ENCODE data around the gene ASPDH.

The ASPDH gene

DNA sequence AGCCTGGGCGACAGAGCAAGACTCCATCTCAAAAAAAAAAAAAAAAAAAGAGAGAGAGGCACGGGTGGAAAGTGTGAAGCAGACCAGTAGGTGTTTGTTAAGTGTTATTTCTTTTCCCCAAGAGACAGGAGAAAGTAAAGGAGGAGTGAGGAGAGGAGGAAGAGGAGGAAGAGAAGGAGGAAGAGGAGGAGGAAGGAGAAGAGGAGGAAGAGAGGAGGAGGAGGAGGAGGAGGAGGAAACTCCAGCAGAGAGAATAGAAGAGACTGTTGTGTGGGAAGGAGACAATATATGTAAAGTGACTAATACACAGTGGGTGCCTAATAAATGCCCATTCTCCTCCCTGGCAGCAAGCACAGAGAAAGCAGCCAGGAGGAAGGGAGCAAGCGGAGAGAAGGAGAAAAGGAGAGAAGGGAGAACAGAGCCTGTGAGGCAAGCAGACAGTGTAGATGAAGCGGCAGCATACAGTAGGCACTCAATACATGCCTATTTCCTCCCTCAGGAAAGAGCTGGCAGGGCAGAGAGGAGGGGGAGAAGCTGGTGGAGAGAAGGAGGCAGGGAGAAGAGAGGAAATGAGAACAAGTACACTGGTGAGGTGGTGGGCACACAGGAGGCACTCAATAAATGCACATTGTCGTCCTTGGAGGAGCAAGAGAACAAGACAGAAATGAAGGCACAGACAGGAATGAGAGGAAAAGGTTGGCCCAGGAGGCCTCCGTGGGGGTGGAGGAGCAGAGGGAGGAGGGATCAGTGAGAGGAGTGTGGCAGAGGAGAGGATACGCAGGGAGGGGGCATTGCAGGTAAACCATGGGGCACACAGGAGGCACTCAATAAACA is 19.3 kb downstream of the ASPDH start:
- no peak for DNase-seq

DNA sequence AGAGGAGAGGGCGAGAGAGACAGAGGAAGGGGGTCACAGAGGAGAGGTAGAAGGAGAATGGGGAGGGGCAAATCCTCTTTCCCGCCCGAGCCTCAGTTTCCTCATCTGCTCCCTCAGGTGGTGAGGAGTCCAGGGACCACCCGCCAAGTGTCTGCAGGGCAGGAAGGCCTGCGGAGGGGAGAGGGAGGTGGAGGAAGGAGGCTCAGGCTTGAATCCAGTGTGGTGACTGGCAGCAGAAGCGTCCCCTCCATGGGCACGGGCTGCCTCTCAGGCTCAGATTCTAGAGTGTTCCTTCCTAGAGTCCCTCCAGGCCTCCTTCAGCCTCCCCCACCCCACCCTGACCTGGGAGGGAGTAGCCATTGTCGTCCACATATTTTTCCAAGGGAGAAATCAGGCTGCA is 20.5 kb downstream of the ASPDH start:
- DNase-seq, result no peak

DNA sequence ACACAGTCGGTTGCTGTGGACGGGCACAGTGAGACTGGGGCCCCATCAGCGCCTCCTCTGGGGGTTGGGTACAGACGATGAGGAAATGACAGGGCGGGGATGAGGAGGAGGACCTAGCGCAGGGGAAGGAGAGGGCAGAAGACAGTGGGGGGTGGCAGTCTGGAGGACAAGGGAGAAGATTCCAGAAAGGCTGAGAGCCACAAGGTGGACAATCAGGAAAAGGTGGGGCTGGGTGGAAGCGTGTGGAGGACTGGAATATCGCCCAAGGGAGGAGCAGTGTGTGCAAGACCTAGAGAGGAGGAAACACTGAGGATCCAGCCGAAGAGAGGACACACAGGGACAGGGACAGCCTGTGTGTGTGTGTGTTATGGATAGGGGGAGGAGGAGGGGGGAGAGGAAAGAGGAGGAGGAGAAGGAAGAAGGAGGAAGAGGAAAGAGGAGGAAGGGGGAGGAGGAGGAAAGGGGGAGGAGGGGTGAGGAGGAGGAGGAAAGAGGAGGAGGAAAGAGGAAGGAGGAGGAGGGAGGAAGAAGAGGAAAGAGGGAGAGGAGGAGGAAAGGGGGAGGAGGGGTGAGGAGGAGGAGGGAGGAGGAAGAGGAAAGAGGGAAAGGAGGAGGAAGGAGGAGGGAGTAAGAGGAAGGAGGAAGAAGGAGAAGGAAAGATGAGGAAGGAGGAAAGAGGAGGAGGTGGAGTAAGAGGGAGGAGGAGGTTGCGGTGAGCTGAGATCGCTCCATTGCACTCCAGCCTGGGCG is 21.2 kb downstream of the ASPDH start:
- no peak for DNase-seq

DNA sequence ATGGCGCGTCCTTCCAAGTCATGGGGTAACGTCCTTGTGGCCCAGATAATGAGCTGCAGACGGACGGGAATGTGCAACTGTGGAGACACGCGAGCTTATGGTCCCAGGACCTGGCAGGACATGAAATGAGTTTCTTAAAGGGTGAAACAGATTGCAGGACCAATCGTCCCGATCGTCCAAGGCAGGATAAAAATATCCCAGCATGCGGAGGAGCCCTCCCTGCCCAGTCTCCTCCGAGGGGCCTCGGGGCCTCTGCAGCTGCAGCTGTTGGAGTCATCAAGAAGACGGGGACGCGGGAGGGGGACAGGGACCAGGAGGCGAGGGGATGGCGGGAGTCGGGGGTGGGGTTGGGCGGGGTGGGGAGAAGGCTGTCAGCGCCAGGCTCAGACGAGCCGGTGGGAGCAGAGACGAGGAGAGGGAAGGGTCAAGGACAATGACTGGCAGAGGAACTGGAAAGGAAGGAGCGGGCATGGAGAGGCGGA is 22.7 kb downstream of the ASPDH start:
- DNase-seq, result no peak

DNA sequence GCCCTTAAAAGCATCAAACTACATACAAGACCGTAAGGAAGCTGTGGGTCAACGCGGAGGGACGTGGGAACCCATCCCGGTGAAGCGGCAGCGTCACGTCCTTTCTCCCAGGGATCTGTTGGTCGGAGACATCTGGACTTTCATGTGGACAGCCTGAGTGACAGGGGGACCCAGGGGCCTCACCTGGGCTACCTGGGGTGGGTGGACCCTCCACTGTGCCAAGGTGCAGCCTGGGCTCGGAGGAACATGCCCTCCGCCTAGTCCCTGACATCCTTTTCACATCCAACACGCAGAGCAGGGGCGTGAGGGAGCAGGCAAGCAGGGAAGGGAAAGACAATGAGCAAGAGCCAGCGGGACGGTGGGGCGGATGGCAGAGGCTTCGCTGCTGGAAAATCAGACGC is 23.3 kb downstream of the ASPDH start:
- no peak for DNase-seq

DNA sequence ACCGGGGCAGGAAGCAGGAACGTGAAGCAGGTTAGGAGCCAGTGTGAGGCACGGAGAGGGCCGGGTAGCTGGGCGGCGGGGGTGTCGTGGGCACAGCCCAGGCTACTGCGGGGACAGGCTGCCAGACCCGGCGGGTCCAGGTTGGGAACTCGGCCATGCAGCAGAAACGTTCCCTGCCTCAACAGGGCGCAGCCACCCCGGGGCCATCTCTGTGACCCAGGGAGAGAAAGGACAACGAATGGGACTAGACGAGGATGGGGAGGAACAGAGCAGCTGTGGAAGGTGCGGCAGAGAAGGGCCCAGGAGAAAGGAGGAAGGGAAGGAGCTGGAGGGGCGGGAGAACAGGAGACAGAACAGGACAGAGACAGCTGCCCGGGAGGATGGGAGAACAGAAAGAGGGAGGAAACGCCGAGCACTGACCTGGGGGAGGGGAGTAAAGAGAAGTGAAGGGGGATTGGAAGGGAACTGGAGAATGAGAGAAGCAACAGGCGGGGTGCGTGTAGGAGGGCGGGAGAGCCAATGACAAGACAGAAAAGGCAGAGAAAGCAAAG is 24.2 kb downstream of the ASPDH start:
- no peak for DNase-seq

DNA sequence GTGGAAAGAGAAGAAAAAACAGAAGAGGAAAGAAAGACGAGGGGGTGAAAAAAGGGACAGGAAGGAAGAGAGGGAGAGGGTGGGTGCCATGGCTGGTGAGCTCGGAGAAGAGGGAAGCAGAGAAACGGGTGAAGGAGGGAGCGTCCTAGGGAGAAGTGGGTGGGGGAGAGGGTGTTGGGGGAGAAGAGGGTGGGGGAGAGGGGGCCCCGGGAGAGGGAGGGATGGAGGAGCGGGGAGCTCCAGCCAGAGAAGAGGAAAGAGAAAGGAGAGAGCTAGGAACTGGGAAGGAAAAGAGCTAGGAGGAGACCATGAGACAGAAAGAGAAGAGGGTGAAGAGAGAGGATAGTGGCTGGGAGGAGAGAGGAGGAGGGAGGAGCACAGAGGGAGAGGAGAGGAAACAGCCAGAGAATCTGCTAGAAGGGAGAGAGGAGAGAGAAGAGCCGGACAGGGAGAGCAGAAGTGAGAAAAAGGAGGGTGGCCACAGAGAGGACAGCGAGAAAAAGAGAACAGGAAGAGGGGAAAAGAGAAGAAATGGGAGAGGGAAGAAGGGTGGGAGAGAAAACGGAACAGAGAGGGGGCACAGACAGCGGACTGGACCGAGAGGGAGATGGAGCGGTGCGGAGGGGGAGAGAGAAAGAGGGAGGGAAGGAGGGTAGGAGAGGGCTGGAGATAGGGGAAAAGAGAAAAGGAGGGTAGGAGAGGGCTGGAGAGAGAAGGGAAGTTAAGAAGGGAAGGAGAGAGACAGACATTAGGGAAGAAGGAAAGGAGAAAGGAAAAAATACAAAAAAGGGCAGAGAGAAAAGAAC is 25.1 kb downstream of the ASPDH start:
- DNase-seq, result no peak

- no peak for DNase-seq
Observed at GRCh38 chr19:50486823-50487515, 26.7 kb downstream of the ASPDH start.

DNA sequence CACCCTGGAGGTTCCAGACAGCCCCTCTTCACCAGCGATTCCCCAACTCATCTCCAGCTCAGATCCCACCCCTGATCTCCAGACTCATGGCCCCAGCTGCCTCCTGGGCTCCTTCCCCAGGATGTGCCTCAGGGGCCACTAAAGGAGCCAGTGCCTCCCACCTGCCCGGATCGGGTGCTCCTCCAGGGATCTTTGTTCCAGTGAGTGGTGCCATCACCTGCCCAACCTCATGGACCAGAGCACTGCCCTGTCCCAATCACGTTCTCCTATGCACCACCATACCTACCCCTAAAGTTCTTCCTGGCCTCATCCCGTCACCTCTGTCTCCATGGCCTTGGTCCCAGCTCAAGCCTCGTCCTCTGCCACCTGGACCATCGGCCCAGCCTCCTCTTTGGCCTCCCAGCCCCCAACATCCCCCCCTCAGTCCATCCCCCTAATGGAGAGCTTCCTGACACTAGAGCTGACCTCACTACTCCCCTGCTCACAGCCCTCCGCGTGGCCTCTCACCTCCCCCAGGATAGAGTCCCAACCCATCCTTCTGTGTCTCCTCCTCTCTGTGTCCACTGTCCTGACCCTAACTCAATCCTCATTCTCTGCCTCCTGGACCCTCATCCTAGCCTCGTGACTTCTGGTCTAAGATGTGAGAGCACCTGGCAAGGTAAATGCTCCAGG is 28.3 kb downstream of the ASPDH start:
- no peak for DNase-seq

DNA sequence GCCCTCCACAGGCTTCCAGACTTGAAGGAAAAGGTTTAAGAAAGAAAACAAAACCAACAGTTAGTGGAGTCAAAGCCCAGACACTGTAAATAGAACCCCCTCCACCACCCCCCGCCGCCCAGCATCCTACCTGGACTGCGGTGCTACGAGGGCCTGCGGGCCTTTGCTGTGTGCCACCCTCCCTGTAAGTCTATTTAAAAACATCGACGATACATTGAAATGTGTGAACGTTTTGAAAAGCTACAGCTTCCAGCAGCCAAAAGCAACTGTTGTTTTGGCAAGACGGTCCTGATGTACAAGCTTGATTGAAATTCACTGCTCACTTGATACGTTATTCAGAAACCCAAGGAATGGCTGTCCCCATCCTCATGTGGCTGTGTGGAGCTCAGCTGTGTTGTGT is 30.8 kb downstream of the ASPDH start:
- no peak for DNase-seq

- no peak for DNase-seq
Observed at GRCh38 chr19:50482271-50482855, 31.4 kb downstream of the ASPDH start.

- no peak for DNase-seq
Observed at GRCh38 chr19:50481351-50482149, 32.2 kb downstream of the ASPDH start.

DNA sequence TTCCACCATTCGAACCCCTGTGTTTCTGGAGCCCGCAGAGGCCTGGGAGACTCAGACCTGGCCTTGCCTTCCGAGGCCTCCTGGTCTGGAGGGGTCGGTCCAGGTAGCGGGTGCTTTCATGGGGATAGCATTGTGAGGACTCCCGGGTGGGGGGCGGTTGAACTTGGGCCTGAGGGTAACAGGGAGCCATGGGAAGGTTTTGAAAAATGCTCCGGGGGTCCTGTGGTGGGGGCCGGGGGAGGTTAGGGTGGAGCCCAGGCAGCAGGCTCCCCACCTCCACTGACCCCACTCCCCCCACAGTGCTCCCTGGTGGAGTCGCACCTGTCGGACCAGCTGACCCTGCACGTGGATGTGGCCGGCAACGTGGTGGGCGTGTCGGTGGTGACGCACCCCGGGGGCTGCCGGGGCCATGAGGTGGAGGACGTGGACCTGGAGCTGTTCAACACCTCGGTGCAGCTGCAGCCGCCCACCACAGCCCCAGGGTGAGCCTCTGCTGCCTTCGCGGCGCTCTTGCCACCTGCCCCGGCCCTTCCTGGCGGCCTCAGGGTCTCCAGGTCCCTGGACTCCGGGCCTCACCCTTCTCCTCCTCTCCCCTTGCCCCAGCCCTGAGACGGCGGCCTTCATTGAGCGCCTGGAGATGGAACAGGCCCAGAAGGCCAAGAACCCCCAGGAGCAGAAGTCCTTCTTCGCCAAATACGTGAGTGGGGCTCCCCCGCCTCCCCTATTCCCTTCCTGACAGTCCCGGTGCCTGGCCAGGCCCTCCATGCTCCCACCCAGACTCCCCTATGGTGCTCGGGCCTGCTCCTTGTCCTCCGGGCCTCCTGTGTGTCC is 33.2 kb downstream of the ASPDH start:
- no peak for DNase-seq

GRCh38 chr19:50479761-50480251 is 33.9 kb downstream of the ASPDH start:
- no peak for DNase-seq

DNA sequence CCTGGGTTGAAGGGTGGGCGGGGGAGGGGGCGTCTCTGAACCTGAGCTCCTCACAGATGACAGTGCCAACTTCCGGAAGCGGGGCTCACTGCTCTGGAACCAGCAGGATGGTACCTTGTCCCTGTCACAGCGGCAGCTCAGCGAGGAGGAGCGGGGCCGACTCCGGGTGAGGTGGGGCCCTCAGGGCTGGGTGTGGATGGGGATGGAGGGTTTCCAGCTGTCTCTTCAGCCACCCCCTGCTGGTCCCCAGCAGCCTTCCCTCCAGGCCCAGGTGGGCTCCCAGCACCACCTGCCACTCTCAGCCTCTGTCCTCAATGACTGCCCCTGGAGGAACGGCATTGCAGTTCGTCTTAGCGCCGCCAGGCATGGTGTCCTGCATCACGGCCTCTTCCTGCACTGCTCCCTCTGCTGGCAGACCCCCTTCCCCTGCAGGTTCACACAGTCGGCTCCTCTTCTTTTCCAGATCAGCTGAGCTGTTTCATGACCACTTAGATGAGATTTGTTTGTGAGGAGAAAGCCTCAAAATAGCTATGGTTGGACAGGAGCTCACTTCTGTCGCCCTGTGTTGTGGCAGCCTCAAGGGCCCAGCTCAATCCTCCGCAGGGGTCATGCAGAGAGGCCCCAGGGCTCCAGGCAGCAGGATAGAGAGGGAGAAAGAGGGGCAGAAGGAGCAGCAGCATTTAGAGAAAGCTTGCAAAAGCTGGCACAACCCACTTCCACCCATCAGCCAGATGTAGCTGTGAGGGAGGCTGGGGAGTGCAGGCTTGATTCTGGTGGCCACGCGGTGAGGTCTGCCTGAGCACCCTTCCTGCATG is 34.6 kb downstream of the ASPDH start:
- DNase-seq, result no peak

GRCh38 chr19:50477751-50478515 is 35.8 kb downstream of the ASPDH start:
- no peak for DNase-seq

GRCh38 chr19:50476907-50477238 is 36.8 kb downstream of the ASPDH start:
- no peak for DNase-seq

Data from activated CD4-positive, alpha-beta T cell treated with anti-CD3 and anti-CD28 coated beads for 1 hour (primary cell).